HG03565 (cell line): ENCODE measurements around the gene KCTD7.
"Not testable (repeated sequence)": the region's sequence is repeated elsewhere in the genome, so short reads cannot be mapped to it uniquely, and the experiment has no call there.

Source experiments
- ATAC-seq: cut with Tn5 transposase; IDR thresholded peaks from one replicate; pipeline ENCODE4 v1.9.1; 2021; ENCODE audit warnings: mild to moderate bottlenecking, moderate library complexity; ENCODE audit not compliant: unreplicated experiment

KCTD7 gene

GRCh38 chr7:66628361-66629221 lies at the start of gene KCTD7:
Gene KCTD7, plus strand, starts transcription at chr7:66628881. Its CDS starts 184 bp downstream, at chr7:66629065.
- peak; percentile 89 for ATAC-seq

DNA sequence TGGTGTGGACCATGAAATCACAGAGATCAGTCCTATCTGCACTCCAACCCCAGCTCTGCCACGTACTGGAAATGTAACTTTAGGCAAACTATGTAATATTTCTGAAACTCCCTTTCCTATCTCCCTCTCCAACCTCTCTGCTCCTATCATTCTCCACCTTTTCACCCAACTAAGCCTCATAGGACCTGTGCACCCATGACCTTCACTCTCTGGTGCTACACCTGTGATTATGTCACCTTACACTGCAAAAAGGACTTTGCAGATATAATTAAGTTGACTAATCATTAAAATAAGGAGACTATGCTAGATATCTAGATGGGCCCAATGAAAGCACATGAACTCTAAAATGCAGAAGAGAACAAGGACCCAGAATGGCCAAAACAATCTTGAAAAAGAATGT lies 48.3 kb upstream of the KCTD7 start:
- not testable (repeated sequence) for ATAC-seq

GRCh38 chr7:66582816-66583489 lies 45.7 kb upstream of the KCTD7 start:
- not testable (repeated sequence) for ATAC-seq

DNA sequence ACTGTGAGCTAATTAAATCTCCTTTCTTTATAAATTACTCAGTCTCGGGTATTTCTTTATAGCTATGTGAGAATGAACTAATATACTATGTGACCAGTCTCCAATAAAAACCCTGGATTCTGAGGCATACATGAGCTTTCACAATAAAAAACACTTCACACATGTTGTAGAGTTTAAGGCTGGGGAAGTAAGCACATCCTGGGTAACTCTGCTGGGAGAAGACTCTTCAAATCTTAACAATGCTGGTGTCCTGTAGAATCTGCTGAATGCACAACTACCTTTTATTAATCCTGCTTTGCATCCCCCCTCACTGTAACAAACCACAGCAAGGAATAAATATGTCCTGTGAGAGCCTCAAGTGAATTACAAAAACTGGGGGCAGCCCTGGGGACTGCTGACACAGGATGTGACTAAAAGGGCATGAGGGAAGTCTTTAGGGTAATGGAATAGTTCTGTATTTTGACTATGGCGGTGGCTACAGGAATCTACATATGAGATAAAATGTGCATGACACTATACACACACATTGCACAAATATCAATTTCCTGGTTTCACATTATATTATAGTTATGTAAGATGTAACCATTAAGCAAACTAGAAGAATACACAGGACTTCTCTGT lies 45.1 kb upstream of the KCTD7 start:
- ATAC-seq = no peak

DNA sequence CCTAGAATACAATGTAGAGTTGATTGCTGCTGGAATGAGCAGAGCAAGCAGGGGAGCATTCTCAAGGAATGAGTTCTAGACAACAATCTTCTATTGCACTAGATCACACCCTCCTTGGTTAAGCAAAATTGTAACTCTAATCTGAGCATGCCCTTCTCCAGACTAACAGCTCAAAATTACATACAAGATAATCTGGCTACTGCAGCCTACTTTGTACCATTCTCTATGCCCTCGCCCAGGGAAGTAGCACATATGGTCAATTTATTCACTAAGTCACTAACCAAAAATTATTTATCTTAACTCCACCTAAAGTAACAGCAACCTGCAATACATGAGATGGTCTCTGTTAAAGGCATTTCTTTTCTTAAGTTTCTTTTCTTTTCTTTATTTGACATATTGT lies 42.5 kb upstream of the KCTD7 start:
- no peak for ATAC-seq

DNA sequence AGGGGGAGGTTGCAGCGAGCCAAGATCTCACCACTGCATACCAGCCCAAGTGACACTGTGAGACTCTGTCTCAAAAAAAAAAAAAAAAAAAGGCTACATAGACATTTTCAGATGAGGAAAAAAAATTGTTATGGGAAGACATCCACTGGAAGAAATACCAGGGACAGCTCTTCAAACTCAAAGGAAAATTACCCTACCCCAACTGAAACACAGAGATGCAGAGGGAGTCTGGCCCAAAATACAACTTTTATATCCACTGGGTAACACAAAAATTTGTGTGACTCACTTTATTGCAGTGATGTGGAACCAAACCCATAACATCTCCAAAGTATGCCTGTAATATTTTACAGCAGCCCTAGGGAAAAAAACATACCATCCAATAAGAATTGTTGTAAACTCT lies 40.5 kb upstream of the KCTD7 start:
- not testable (repeated sequence) for ATAC-seq

DNA sequence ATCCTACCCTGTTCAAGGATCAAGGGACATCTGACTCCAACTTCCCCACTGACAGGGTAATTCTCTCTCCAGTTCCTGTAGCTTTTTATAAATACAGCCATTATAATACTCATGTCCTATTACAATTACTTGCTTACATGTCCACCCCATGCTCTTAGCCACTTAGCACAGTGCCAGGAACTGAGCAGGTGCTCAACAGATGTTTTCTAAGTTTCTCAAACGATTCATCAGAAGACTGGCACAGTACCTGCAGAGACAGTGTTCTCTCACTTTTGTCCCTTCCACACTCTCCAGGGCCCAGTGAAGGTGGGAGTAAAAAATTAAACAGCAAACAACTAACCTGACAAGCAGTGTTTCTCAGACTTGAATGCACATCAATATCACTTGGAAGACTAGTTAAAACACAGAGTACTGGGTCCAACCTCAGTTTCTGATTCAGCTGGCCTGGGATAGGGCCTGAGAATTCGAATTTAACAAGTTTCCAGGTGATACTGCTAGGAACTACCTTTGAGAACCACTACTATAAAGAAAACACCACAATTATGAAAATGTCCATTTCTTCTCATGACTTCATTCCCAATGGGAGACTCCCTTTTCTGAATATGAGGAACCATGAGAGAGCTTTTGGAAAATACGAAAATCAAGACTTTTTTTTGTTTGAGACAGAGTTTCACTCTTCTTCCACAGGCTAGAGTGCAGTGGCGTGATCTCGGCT lies 39.7 kb upstream of the KCTD7 start:
- ATAC-seq = not testable (repeated sequence)

- ATAC-seq = not testable (repeated sequence)
Observed at GRCh38 chr7:66590302-66591057, 38.2 kb upstream of the KCTD7 start.

DNA sequence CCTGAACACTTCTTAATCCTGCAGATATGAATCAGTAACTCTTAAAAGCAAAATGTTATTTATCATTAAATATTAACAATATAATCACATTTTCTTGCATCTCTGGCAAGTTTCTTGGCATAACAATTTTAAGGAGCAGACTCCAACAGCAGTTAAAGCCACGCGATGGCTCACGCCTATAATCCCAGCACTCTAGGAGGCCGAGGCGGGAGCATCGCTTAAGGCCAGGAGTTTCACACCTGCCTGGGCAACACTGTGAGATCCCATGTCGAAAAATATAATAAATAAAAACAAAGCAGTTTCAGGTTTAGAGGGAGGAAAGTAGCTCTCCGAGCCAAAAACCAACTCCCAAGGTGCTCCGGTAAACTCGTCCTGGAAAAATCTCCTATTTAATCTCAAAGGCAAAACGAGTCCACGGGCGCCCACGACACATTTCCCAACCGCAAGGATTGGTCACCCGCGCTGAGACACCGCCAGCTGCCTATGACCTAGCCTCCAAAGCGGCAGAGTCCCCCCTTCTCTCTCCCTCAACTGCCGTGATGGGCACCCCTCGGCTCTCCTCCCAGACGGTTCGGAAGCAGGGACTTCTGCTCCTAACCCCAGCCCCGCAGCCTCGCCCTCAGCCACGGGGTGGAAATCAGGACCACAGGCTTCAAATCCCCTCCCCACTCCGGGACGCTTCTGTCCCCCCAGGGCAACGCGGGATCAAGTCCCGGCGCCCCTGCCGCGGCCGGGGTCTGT lies 37.5 kb upstream of the KCTD7 start:
- not testable (repeated sequence) for ATAC-seq

DNA sequence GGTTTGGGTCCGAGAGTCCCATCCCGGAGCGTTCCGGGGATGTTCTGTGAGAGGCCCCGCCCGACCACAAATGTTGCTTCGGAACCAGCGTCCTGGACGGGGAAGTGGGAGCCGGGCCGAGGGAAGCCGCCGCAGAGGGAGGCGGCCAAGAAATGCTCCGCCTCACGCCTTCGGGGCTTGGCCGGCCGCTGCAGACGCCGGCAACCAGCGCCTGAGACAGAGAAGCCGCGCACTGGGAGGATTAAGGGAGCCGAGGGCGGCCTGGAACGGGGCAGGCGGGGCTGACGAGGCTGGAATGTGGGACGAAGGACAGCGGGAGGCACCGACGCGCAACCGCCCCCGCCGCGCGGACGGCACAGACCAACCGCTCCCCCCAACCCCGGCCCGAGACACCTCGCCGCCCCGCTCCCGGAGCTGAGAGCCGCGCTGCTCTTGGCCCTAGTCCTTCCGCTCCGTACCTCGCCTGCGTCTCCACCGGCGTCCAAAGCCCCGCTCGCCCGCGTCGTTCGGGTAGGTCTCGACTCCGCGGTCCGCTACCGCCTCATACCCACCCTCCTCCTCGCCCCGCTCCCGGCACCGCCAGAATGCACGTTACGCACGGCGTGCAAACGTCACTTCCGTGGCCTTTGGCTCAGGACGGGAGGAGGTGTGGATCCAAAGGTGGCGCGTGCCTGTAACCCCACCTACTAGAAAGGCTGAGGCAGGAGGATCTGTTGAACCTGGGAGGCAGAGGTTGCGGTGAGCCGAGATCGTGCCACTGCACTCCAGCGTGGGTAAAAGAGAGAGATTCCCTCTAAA lies 36.7 kb upstream of the KCTD7 start:
- ATAC-seq = peak; percentile 95

DNA sequence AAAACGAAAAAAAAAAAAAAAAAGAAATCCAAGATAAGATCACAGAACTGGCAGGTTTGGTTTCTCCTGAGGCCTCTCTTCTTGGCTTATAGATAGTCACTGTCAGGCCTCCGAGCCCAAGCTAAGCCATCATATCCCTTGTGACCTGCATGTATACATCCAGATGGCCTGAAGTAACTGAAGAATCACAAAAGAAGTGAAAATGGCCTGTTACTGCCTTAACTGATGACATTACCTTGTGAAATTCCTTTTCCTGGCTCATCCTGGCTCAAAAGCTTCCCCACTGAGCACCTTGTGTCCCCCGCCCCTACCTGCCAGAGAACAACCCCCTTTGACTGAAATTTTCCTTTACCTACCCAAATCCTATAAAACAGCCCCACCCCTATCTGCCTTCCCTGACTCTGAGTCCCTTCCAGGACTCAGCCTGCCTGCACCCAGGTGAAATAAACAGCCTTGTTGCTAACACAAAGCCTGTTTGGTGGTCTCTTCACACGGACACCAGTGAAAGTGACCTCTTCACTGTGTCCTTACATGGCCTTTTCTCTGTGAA lies 36.0 kb upstream of the KCTD7 start:
- ATAC-seq = peak; percentile 9

- ATAC-seq = not testable (repeated sequence)
Observed at GRCh38 chr7:66594082-66594481, 34.6 kb upstream of the KCTD7 start.

DNA sequence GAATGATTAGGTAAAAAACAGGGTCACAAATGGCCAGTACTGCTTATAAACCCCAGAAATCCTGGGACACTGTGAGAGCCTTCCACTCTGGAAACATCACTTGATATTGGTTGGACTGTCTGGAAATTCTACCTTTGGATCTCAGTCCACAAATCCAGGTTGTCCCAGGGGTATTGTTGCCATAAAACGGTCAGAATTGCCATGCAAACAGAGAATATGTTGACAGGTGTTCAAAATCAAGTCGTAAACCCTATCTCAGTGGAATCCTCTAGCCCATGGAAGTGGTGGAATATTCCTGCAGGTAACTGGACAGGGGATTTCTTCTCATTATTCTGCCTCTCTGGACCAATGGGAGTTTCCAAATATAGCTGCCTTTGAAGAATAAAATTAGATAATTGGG lies 31.2 kb upstream of the KCTD7 start:
- ATAC-seq = no peak

GRCh38 chr7:66602159-66602558 lies 26.5 kb upstream of the KCTD7 start:
- no peak for ATAC-seq

GRCh38 chr7:66604198-66604597 lies 24.5 kb upstream of the KCTD7 start:
- no peak for ATAC-seq

GRCh38 chr7:66606540-66607291 lies 22.0 kb upstream of the KCTD7 start:
- not testable (repeated sequence) for ATAC-seq

GRCh38 chr7:66609176-66609575 lies 19.5 kb upstream of the KCTD7 start:
- no peak for ATAC-seq

DNA sequence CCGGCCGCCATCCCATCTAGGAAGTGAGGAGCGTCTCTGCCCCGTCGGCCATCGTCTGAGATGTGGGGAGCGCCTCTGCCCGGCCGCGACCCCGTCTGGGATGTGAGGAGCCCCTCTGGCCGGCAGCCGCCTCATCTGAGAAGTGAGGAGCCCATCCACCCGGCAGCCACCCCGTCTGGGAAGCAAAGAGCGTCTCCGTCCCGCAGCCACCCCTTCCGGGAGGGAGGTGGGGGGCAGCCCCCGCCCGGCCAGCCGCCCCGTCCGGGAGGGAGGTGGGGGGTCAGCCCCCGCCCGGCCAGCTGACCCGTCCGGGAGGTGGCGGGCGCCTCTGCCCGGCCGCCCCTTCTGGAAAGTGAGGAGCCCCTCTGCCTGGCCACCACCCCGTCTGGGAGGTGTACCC lies 14.1 kb upstream of the KCTD7 start:
- not testable (repeated sequence) for ATAC-seq
